ENCODE measurements around the gene PLVAP.

- TF ChIP-seq POLR2A (IDR thresholded peaks at IDR 0.05; ENCODE audit: low read depth) (no peak), POLR2AphosphoS5 (IDR thresholded peaks at IDR 0.05) (no peak), CTCF (IDR thresholded peaks at IDR 0.05) (no peak)
These were observed 63.0 kb downstream of the PLVAP start for GRCh38 chr19:17314007-17314593.
